Measurements from ENCODE around the gene MPG. TPM values are rescaled to one million over a fixed set of nuclear protein-coding genes. Genes with fewer than 3 reads are reported as not detected.
A peak's percentile ranks its signal among the peaks of the same experiment; 100 is the strongest.

MPG gene
- total RNA-seq, 1 donor from 2014 or later: 91.1 TPM

DNA sequence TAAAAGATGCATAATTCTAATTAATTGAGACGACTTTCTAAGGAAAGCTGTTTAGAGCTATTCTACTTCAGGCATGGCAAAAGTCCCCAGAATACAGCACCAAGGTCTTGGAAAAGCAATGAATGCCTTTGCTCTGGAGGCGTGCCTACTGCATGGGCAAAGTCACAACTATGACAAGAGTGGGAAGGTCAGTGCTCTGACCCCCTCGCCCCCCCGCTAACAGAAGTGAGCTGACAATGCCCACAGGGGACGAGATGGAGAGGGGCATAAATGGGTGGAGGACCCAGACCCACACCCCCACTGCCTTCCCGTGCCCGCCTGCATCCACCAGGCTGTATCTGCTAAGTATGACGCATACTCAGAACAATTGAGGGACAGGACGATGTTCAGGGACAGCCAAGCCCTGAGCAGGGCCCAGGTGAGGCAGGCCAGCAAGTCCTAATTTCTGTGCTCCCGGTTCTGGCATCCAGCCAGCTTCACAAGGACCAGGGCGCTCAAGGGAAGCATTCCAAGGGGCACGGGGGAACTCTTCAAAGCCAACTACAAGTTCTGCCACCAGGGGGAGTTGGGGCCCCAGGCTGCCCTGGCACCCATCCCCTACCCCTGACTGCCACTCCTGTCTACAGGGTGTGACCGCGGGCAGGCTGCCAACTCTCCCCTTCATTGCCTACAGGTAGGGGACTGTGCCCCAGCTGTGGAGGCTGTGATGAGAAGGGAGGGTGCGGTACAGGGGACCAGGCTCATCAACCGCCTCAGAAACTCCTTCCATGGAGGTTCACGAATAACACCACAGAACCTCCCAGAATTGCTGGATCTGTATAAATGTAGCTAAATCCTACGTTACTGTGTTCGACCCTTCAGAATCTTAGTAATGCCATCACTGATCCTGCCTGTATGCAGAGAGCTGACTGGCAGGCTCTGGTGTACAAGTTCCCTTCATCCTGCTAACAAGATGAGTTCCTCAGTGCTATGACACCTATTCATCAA is 39.6 kb downstream of the MPG start:
- no peak overlapping the region for H3K4me3 ChIP-seq (ENCODE audit: low read depth, low read length)
- peak; percentile 23 for DNase-seq (ENCODE audit: low read depth)
- H3K27me3 ChIP-seq (ENCODE audit: control insufficient read depth, insufficient read depth, low read length): no peaks in the 10 kb centered on the region
- TF ChIP-seq CTCF (IDR thresholded peaks at IDR 0.05; ENCODE audit: insufficient read depth, low read length, severe bottlenecking): peak; percentile 83
- no peak for FAIRE-seq
- peaks cover 7% of the 10 kb centered on the region for H3K36me3 ChIP-seq (ENCODE audit: control insufficient read depth, insufficient read depth, low read length)

GRCh38 chr16:118857-119256 is 40.8 kb downstream of the MPG start:
- no peak overlapping the region for H3K4me3 ChIP-seq (ENCODE audit: low read depth, low read length)
- H3K36me3 ChIP-seq (ENCODE audit: control insufficient read depth, insufficient read depth, low read length): peaks cover 7% of the 10 kb centered on the region

GRCh38 chr16:119295-119694 is 41.3 kb downstream of the MPG start:
- TF ChIP-seq CTCF (IDR thresholded peaks at IDR 0.05; ENCODE audit: insufficient read depth, low read length, severe bottlenecking): no peak
- peaks cover 7% of the 10 kb centered on the region for H3K36me3 ChIP-seq (ENCODE audit: control insufficient read depth, insufficient read depth, low read length)
- no peak overlapping the region for H3K4me3 ChIP-seq (ENCODE audit: low read depth, low read length)
- no peaks in the 10 kb centered on the region for H3K27me3 ChIP-seq (ENCODE audit: control insufficient read depth, insufficient read depth, low read length)
- DNase-seq (ENCODE audit: low read depth) (no peak), FAIRE-seq (no peak)

More at GRCh38 chr16:118857-119256, 40.8 kb downstream of the MPG start:
- no peaks in the 10 kb centered on the region for H3K27me3 ChIP-seq (ENCODE audit: control insufficient read depth, insufficient read depth, low read length)
- TF ChIP-seq CTCF (IDR thresholded peaks at IDR 0.05; ENCODE audit: insufficient read depth, low read length, severe bottlenecking): no peak
- FAIRE-seq (no peak), DNase-seq (ENCODE audit: low read depth) (no peak)

GRCh38 chr16:119835-120491 is 41.9 kb downstream of the MPG start:
- no peaks in the 10 kb centered on the region for H3K27me3 ChIP-seq (ENCODE audit: control insufficient read depth, insufficient read depth, low read length)
- H3K4me3 ChIP-seq (ENCODE audit: low read depth, low read length): no peak overlapping the region
- FAIRE-seq (no peak), DNase-seq (ENCODE audit: low read depth) (no peak)
- no peak for TF ChIP-seq CTCF (IDR thresholded peaks at IDR 0.05; ENCODE audit: insufficient read depth, low read length, severe bottlenecking)
- H3K36me3 ChIP-seq (ENCODE audit: control insufficient read depth, insufficient read depth, low read length): peaks cover 7% of the 10 kb centered on the region

GRCh38 chr16:120756-121155 is 42.7 kb downstream of the MPG start:
- no peak for TF ChIP-seq CTCF (IDR thresholded peaks at IDR 0.05; ENCODE audit: insufficient read depth, low read length, severe bottlenecking)
- no peak for FAIRE-seq
- Histone ChIP-seq H3K27me3 (ENCODE audit: control insufficient read depth, insufficient read depth, low read length) (no peaks in the 10 kb centered on the region), H3K36me3 (ENCODE audit: control insufficient read depth, insufficient read depth, low read length) (peaks cover 5% of the 10 kb centered on the region), H3K4me3 (ENCODE audit: low read depth, low read length) (no peak overlapping the region)
- DNase-seq (ENCODE audit: low read depth): no peak

Data from bronchial epithelial cell (primary cell).